Middle frontal gyrus (tissue), 1 donor: ENCODE results near the gene SOS2.
"Not testable (repeated sequence)": the region's sequence is repeated elsewhere in the genome, so short reads cannot be mapped to it uniquely, and the experiment has no call there.

Source experiments
- DNase-seq: peaks from one replicate; pipeline ENCODE4 v3.0.0-alpha.2; 2015; ENCODE audit warnings: low spot score; ENCODE audit errors: extremely low spot score

Gene SOS2

DNA sequence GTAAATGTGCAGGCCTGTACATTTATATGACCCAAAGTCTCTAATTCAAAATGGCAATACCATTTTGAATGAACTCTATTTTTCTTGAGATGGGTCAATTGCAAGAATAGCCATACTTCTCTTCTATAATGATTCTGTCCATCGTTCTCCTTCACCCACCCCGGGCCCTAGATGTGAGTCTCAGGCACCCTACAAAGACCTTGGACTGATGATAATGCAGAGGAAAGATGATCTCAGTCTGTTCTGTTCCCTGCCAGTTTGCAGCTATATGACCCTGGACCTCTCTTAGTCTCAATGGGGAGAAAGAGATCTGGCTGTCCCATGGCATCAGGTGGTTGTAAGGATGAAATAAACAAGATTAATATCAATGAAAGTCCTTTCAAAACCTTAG lies 145.1 kb downstream of the SOS2 start:
- DNase-seq, result no peak

GRCh38 chr14:50085570-50086320 lies 145.6 kb downstream of the SOS2 start:
- DNase-seq, result peak; percentile 42

DNA sequence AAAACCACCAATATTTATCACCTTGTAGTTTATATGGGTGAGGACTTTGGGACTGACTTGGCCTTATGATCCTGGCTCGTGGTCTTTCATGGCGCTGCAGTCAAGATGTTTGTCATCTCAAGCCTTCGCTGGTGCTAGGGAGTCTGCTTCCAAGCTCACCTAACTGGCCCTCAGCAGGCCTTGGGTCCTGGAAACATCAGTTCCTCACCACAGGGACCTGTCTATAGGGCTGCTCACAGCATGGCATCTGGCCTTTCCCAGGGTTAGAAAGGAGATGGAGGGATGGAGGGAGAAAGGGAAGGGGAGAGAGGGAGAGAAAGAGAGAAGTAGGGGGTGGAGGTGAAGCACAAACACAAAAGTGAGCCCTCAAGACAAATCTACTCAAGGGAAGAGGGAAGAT lies 146.7 kb downstream of the SOS2 start:
- DNase-seq, result no peak

DNA sequence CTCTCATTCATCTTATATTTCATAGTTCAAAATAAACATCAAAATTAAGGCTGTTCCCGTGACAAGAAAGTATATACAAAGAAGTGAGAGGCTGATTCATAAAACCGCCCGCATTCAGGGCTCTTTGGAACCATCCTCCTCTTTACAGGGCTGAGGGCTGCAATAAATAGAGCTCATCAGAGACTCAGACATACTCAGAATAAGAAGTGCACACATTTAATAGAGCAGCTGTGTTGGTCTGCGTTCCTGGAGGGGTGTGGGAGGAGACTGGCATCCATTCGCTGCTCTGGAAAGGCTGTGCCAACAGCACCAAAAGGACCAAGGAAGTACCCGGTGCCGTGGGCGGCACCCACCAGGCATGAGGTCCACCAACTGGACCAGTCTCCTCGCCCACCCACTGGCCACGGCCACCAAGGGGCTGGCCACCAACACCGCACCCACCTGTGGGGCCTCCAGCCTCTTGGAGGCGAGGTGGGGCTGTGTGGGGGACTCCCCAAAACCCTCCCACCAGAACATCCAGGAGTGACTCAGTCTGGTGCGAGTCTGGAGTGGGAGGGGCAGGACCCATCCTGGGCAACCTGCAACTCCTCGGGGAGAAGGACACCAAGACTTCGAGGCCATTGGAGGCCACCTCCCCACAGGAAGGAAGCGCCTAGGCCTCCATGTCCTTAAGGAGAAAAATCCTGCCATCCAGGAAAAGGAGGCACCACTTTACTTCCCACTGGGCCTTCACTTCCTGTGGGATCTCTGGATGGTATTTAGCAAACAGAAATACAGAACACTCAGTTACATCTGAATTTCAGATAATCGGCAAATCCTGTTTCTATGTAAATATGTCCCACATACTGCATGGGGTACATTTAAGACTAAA lies 147.7 kb downstream of the SOS2 start:
- DNase-seq, result no peak

DNA sequence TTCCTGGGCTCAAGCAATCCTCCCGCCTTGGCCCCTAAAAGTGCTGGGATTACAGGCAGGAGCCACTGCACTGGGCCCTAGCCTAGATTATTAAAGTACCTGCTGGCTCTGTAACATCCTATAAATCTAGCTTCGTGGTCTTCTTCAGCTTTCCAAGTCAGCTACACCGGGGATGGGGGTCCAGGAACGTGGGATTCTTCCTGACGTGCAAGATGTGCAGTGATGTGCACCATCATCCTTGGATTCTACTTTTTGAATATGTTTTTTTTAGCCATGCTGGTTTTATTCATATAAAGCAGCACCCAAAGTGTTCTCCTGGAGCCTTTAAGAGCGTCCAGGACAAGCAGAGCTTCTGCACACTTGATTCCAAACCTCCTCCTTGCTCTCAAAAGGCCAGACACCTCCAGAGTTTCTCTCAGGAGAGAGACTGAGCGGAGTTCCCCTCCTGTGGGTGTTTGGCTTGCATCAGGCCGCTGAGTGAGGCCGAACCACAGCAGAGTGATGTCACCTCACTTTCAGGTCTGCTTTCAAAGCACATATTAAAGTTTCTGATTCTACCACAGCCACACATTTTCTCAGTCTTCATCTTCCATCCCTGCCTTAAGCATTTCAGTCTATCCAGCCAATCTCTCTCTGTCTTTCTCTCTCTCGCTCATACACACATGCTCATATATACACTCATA lies 148.5 kb downstream of the SOS2 start:
- no peak for DNase-seq

- no peak for DNase-seq
Observed at GRCh38 chr14:50082308-50082742, 149.1 kb downstream of the SOS2 start.

GRCh38 chr14:50079103-50079502 lies 152.3 kb downstream of the SOS2 start:
- DNase-seq, result not testable (repeated sequence)

GRCh38 chr14:50073663-50074062 lies 157.7 kb downstream of the SOS2 start:
- DNase-seq, result not testable (repeated sequence)

DNA sequence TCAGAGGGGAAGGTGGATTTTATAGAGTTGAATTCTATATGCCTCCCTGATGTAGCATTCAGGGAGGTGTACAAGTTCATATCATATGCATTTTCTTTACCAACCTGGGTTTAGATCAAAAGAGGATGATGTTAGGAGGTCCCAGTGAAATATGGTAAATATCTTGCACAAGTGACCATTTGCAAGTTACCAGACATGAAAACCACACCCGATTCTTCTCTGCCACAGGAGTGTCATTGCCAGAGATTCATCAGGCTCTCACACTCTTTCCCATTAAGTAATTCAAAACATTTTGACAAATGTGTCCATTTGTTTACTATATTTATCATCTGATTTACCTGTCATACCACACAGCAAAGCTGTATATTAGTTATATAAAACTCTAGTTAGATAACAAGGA lies 159.0 kb downstream of the SOS2 start:
- DNase-seq, result no peak

DNA sequence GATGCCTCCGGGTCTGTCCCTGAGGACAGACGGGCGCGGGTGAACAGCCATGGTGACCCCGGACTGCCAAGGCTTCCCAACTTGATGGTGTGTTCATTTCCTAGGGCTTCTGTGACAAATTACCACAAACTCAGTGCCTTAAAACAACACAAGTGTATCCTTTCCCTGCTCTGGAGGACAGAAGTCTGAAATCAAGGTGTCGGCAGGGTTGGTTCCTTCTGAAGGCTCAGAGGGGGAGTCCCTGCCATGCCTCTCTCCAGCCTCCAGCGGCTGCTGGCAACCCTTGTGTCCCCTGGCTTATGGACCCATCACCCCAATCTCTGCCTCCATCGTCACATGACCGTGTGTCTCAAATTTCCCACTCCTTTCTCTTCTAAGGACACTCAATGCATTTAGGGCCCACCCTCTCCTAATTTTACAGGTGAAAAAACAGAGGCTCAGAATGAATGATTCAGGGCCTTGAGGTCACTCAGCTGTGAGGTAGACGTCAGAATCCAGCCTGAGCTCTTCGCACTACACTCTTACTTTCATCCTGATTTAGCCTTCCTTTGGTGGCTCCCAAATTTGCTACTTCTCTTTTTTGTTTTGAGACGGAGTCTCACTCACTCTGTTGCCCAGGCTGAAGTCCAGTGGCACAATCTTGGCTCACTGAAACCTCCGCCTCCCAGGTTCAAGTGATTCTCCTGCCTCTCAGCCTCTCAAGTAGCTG lies 160.4 kb downstream of the SOS2 start:
- DNase-seq, result no peak

- DNase-seq, result no peak
Observed at GRCh38 chr14:50070230-50070629, 161.1 kb downstream of the SOS2 start.

DNA sequence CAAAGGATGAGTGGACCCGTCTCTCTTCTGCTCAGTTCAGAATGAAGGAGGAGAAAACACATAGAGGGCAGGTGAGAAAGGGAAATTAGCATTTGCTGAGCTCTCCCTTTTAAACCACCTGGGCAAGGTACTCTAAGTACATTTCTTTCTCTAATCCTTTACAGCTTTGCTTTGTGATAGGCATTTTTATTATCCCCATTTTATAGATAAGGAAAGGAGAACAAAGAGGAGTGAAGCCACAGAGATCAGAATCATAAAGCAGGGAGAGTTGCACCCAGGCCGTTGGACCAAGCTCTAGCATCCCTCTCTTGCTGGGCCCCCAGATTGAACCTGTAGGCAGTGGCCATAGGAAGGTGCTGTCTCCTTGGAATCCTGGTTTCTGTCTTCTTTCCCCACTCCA lies 162.1 kb downstream of the SOS2 start:
- DNase-seq, result no peak

- no peak for DNase-seq
Observed at GRCh38 chr14:50068496-50068895, 162.9 kb downstream of the SOS2 start.

GRCh38 chr14:50067723-50068495 lies 163.5 kb downstream of the SOS2 start:
- DNase-seq, result no peak
